Lower lobe of right lung (tissue), 2 donors: ENCODE measurements around the gene TSC22D1. TPM values are rescaled to one million over a fixed set of nuclear protein-coding genes. Genes with fewer than 3 reads are reported as not detected.

Experiments
- ATAC-seq, 2 donors: fragments of 200-7000 bp; cut with Tn5 transposase; one replicate each; pipeline ENCODE4 v1.9.1; 2020 to 2022; ENCODE audit warnings: mild to moderate bottlenecking in 2 of 2, moderate library complexity in 2 of 2
- DNase-seq: peaks from one replicate; pipeline ENCODE4 v3.0.0-alpha.2; 2020
- H3K27ac ChIP-seq: fragments of 200-600 bp; one replicate; pipeline ENCODE4 v1.8.0; 2022
- H3K27me3 ChIP-seq: fragments of 200-600 bp; one replicate; pipeline ENCODE4 v1.8.0; 2022; ENCODE audit warnings: low read depth
- H3K36me3 ChIP-seq: fragments of 200-600 bp; one replicate; pipeline ENCODE4 v1.8.0; 2022; ENCODE audit warnings: mild to moderate bottlenecking
- H3K4me1 ChIP-seq: fragments of 200-600 bp; one replicate; pipeline ENCODE4 v1.8.0; 2022
- H3K4me3 ChIP-seq: fragments of 200-600 bp; one replicate; pipeline ENCODE4 v1.8.0; 2022; ENCODE audit warnings: mild to moderate bottlenecking
- H3K9me3 ChIP-seq: fragments of 200-600 bp; one replicate; pipeline ENCODE4 v1.8.0; 2022
- CTCF ChIP-seq: fragments of 200-600 bp; IDR thresholded peaks from one replicate; pipeline ENCODE4 v1.8.0; 2022; ENCODE audit warnings: antibody characterized with exemption, mild to moderate bottlenecking
- intact Hi-C: fragments of 100-400 bp; cut with DNase I; formaldehyde crosslinking; loops from one replicate; pipeline ENCODE4 v1.11.0; 2022
- total RNA-seq: library from RNA; stranded (reverse); fragmentation: NEBNext Ultra II Directional; extraction: Animal tissue kit (Norgen Biotek cat#: 25700); gene quantifications from one replicate; pipeline ENCODE4 v1.2.1, GENCODE V29; 2021
- donor health status: DM: no; HTN: yes; CAD: no; lungs with severe emphysema.

Gene TSC22D1
- total RNA-seq, 1 donor from 2014 or later: 163 TPM

GRCh38 chr13:44426461-44426860 is 149.7 kb downstream of the TSC22D1 start:
- no peak overlapping the region for H3K27ac ChIP-seq
- no peaks in the 10 kb centered on the region for H3K27me3 ChIP-seq
- no peak overlapping the region for H3K4me3 ChIP-seq
- no peak for DNase-seq
- intact Hi-C loops: no loop called here
- H3K4me1 ChIP-seq: no peaks in the 10 kb centered on the region
- no peak for TF ChIP-seq CTCF
- no peaks in the 10 kb centered on the region for H3K9me3 ChIP-seq
- ATAC-seq: no peak
- H3K36me3 ChIP-seq: no peaks in the 10 kb centered on the region

- no peaks in the 10 kb centered on the region for H3K27me3 ChIP-seq
- no peak for DNase-seq
- H3K9me3 ChIP-seq: no peaks in the 10 kb centered on the region
- intact Hi-C loops: no loop called here
- ATAC-seq: no peak
- H3K36me3 ChIP-seq: no peaks in the 10 kb centered on the region
- H3K4me1 ChIP-seq: no peaks in the 10 kb centered on the region
- no peak overlapping the region for H3K4me3 ChIP-seq
- TF ChIP-seq CTCF: no peak
- H3K27ac ChIP-seq: no peak overlapping the region
These were observed 150.4 kb downstream of the TSC22D1 start for GRCh38 chr13:44425815-44426078.

GRCh38 chr13:44425041-44425814 is 150.9 kb downstream of the TSC22D1 start:
- intact Hi-C loops: no loop called here
- no peak for DNase-seq

GRCh38 chr13:44423824-44424223 is 152.3 kb downstream of the TSC22D1 start:
- no peaks in the 10 kb centered on the region for H3K27me3 ChIP-seq
- DNase-seq: no peak
- ATAC-seq: no peak
- TF ChIP-seq CTCF: no peak
- H3K4me1 ChIP-seq: no peaks in the 10 kb centered on the region
- H3K9me3 ChIP-seq: no peaks in the 10 kb centered on the region
- intact Hi-C loops: no loop called here
- H3K27ac ChIP-seq: no peak overlapping the region
- H3K4me3 ChIP-seq: no peak overlapping the region
- H3K36me3 ChIP-seq: no peaks in the 10 kb centered on the region

More at GRCh38 chr13:44425041-44425814, 150.9 kb downstream of the TSC22D1 start:
- H3K4me1 ChIP-seq: no peaks in the 10 kb centered on the region
- H3K27ac ChIP-seq: no peak overlapping the region
- H3K36me3 ChIP-seq: no peaks in the 10 kb centered on the region
- TF ChIP-seq CTCF: no peak
- no peaks in the 10 kb centered on the region for H3K9me3 ChIP-seq
- H3K4me3 ChIP-seq: no peak overlapping the region
- H3K27me3 ChIP-seq: no peaks in the 10 kb centered on the region
- ATAC-seq: no peak

GRCh38 chr13:44422755-44423643 is 153.1 kb downstream of the TSC22D1 start:
- intact Hi-C loops: no loop called here
- TF ChIP-seq CTCF: no peak
- no peaks in the 10 kb centered on the region for H3K27me3 ChIP-seq
- DNase-seq (no peak), ATAC-seq (no peak)
- H3K4me3 ChIP-seq: no peak overlapping the region
- H3K4me1 ChIP-seq: no peaks in the 10 kb centered on the region
- H3K27ac ChIP-seq: no peak overlapping the region
- no peaks in the 10 kb centered on the region for H3K36me3 ChIP-seq
- H3K9me3 ChIP-seq: no peaks in the 10 kb centered on the region
